Measurements from ENCODE around the gene RBM12. TPM values are rescaled to one million over a fixed set of nuclear protein-coding genes. Genes with fewer than 3 reads are reported as not detected.

RBM12 gene
- total and polyA plus RNA-seq, 2 donors (not counting 3 experiments of a cell fraction or from before 2014, with no cell fraction given), result 98.0 to 121 TPM

- dilution Hi-C loops (cut with MboI; ENCODE audit: extremely low pct_ligation_motif_present, low sequenced_read_pairs), result no loop called here
- Histone ChIP-seq H3K4me2 (ENCODE audit: insufficient read depth, low read length) (no peak overlapping the region), H3K36me3 (ENCODE audit: control insufficient read depth in 2 of 2, extremely low read depth in 1 of 2, insufficient read depth in 2 of 2, low read length in 2 of 2) (no peaks in the 10 kb centered on the region), H3K27me3 (ENCODE audit: control insufficient read depth in 2 of 2, insufficient read depth in 2 of 2, low read length in 2 of 2) (peaks cover 0 to 1% of the 10 kb centered on the region in 2 experiments), H3K79me2 (ENCODE audit: control insufficient read depth, insufficient read depth, low read length) (no peaks in the 10 kb centered on the region), H4K20me1 (replicated peaks; ENCODE audit: control insufficient read depth, extremely low read depth, insufficient read depth, low read length) (no peaks in the 10 kb centered on the region), H3K27ac (ENCODE audit: insufficient read depth, low read depth, low read length) (no peak overlapping the region), H3K9me1 (replicated peaks; ENCODE audit: control insufficient read depth, extremely low read depth, insufficient read depth, low read length) (no peaks in the 10 kb centered on the region), H3K9me3 (replicated peaks; ENCODE audit: control insufficient read depth, insufficient read depth, low read length) (no peaks in the 10 kb centered on the region), H3K9ac (replicated peaks; ENCODE audit: extremely low read depth, insufficient read depth, low read length) (no peak overlapping the region), H2AFZ (ENCODE audit: low read depth, low read length) (no peak overlapping the region), H3K4me3 (replicated peaks in 1 of 3; ENCODE audit: insufficient read depth in 1 of 3, low read depth in 1 of 3, low read length in 3 of 3) (no peak overlapping the region), H3K4me1 (ENCODE audit: control insufficient read depth, extremely low read depth, insufficient read depth, low read length) (peaks cover 2% of the 10 kb centered on the region)
- no TSS peak for BruUV-seq (replicated peaks)
- DNase-seq (ENCODE audit: low read depth, low spot score), result no peak
- ChIA-PET CTCF (interaction anchor here (0.6 to 1.6 kb wide), 3 partner anchors 9 to 16 kb away, joined by 3 to 4 read pairs (median 4); partner anchors contain the start of gene SPAG4), POLR2A (no interaction called here)
- no peak for FAIRE-seq
- TF ChIP-seq JUN (IDR thresholded peaks at IDR 0.05; ENCODE audit: borderline replicate concordance, insufficient read depth, insufficient read length, low read depth), result no peak
- no peak for TF ChIP-seq GATA2 (IDR thresholded peaks at IDR 0.05; ENCODE audit: insufficient read depth, insufficient read length, low read depth, low read length)
- no peak for TF ChIP-seq MYC (IDR thresholded peaks at IDR 0.05; ENCODE audit: low read depth, low read length)
- no peak for TF ChIP-seq POLR2A (IDR thresholded peaks at IDR 0.05; ENCODE audit: low read depth, low read length)
- no peak for TF ChIP-seq POLR2AphosphoS5 (IDR thresholded peaks at IDR 0.05; ENCODE audit: insufficient read depth, low read depth, low read length)
- no peak for TF ChIP-seq MAX (IDR thresholded peaks at IDR 0.05; ENCODE audit: insufficient read depth, insufficient read length)
- no peak for TF ChIP-seq EZH2 (IDR thresholded peaks at IDR 0.05; ENCODE audit: borderline replicate concordance, low read depth, low read length, severe bottlenecking)
- TF ChIP-seq, protein P1, sequence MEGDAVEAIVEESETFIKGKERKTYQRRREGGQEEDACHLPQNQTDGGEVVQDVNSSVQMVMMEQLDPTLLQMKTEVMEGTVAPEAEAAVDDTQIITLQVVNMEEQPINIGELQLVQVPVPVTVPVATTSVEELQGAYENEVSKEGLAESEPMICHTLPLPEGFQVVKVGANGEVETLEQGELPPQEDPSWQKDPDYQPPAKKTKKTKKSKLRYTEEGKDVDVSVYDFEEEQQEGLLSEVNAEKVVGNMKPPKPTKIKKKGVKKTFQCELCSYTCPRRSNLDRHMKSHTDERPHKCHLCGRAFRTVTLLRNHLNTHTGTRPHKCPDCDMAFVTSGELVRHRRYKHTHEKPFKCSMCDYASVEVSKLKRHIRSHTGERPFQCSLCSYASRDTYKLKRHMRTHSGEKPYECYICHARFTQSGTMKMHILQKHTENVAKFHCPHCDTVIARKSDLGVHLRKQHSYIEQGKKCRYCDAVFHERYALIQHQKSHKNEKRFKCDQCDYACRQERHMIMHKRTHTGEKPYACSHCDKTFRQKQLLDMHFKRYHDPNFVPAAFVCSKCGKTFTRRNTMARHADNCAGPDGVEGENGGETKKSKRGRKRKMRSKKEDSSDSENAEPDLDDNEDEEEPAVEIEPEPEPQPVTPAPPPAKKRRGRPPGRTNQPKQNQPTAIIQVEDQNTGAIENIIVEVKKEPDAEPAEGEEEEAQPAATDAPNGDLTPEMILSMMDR (IDR thresholded peaks at IDR 0.05; ENCODE audit: extremely low read depth in 1 of 2, insufficient read depth in 1 of 2, low read depth in 1 of 2, low read length in 2 of 2), result no peak
- no peak for TF ChIP-seq FOS (IDR thresholded peaks at IDR 0.05; ENCODE audit: borderline replicate concordance, insufficient read depth, low read length)
- intact Hi-C loops (cut with micrococcal nuclease), result no loop called here
Measured at GRCh38 chr20:35606127-35606526, 58.6 kb downstream of the RBM12 start.

Data from endothelial cell of umbilical vein (primary cell).